Gastroesophageal sphincter (tissue), 3 donors: ENCODE data around the gene BCL6.

Experiments
- EP300 ChIP-seq: sonication (generic); formaldehyde crosslinking; IDR thresholded peaks from one replicate; pipeline ENCODE4 v1.6.1; 2017; ENCODE audit warnings: antibody characterized with exemption, mild to moderate bottlenecking
- POLR2A ChIP-seq, 2 donors: fragments of 450-650 bp; IDR thresholded peaks; one replicate each; pipeline ENCODE4 v1.6.1; 2017; ENCODE audit warnings: antibody characterized with exemption in 2 of 2, mild to moderate bottlenecking in 2 of 2, moderate library complexity in 1 of 2
- POLR2AphosphoS5 ChIP-seq: sonication (generic); formaldehyde crosslinking; IDR thresholded peaks from one replicate; pipeline ENCODE4 v1.6.1; 2017; ENCODE audit warnings: antibody characterized with exemption
- TF ChIP-seq, protein P1 (sequence below), 4 experiments: fragments of 200-600 bp in 2 of 4; fragments of 450-650 bp in 2 of 4; sonication (generic) in 1 of 4; IDR thresholded peaks; one replicate each; pipeline ENCODE4 v1.5.1; 2017 to 2019; ENCODE audit warnings: antibody characterized with exemption in 4 of 4, mild to moderate bottlenecking in 2 of 4, moderate library complexity in 2 of 4

DNA sequence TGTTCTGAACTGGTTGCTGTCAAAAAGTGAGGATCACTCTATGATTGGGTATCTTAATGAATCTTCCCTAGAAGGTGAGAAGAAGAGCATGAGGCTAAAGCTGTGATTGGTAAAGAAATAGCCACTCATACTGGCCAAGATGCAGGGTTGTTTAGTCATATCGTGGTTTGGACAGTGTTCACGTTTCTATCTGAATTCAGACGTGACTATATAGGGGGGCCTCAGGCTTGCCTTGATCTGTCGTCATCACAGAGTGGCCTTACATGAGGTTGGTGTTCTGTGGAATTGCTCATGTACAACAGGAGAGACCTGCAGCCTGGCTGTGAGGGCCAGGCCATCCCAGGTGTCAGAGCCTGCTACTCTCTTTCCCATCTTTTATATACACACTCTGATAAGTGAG is 55.3 kb downstream of the BCL6 start:
- TF ChIP-seq, protein P1, sequence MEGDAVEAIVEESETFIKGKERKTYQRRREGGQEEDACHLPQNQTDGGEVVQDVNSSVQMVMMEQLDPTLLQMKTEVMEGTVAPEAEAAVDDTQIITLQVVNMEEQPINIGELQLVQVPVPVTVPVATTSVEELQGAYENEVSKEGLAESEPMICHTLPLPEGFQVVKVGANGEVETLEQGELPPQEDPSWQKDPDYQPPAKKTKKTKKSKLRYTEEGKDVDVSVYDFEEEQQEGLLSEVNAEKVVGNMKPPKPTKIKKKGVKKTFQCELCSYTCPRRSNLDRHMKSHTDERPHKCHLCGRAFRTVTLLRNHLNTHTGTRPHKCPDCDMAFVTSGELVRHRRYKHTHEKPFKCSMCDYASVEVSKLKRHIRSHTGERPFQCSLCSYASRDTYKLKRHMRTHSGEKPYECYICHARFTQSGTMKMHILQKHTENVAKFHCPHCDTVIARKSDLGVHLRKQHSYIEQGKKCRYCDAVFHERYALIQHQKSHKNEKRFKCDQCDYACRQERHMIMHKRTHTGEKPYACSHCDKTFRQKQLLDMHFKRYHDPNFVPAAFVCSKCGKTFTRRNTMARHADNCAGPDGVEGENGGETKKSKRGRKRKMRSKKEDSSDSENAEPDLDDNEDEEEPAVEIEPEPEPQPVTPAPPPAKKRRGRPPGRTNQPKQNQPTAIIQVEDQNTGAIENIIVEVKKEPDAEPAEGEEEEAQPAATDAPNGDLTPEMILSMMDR (IDR thresholded peaks at IDR 0.05): no peak
- no peak for TF ChIP-seq POLR2A (IDR thresholded peaks at IDR 0.05)
- TF ChIP-seq POLR2AphosphoS5: no peak
- TF ChIP-seq EP300: no peak
